ENCODE measurements around the gene CKMT2. TPM values are rescaled to one million over a fixed set of nuclear protein-coding genes. Genes with fewer than 3 reads are reported as not detected.

Gene CKMT2
- polyA plus RNA-seq, 4 donors, result 5.2 to 9.8 (median 6.0) TPM

DNA sequence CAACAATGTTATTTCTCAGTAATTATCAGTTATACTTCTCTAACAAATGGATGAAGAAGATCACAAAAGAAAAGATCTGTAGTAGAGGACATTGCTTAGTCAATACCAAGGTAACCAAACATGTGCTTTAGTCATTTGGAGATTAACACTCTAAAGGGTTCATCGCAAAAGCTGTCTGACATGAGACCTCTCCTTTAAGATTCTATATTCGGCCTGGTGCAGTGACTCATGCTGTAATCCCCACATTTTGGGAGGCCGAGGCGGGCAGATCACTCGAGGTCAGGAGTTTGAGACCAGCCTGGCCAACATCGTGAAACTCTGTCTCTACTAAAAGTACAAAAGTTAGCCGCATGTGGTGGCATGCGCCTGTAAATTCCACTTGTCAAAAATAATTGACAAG is 18.3 kb upstream of the CKMT2 start:
- DNase-seq (ENCODE audit: low read depth in 4 of 4, low spot score in 3 of 4), result no peak

DNA sequence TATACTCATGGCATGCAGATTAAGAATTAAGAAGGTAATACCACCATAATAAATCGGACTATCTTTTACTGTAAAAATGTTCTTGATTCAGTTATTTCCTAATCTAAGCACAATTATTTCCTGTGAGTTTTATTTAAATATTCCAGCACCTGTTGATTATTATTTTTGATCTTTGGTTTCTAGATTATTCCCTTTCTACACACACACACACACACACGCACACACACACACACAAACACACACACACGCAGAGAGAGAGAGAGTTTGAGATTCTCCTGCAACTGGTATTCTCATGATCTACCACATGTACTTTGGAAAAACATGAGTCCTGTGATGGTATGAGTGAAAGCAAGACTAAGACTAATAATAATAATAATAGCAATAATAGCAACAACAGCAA is 17.0 kb upstream of the CKMT2 start:
- no peak for DNase-seq (ENCODE audit: low read depth in 4 of 4, low spot score in 3 of 4)

DNA sequence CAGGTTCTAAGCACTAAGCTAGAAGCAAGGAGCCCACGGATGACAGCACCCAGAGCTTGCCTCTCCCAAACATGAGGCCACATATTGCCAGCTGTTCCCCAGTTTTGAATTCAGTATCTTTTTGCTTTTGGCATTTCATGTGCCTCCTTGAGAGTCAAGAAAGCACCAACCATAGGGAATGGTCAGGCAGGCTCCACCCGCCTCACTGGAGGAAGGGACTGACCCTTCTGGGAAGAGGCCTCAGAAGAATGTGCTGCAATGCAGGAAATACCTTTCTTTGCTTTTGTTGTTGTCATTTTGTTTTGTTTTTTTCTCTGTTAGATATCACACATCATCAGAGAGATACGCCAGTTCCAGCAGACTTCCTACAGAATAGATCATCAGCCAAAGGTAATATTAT is 13.7 kb upstream of the CKMT2 start:
- DNase-seq (ENCODE audit: low read depth in 4 of 4, low spot score in 3 of 4), result no peak

DNA sequence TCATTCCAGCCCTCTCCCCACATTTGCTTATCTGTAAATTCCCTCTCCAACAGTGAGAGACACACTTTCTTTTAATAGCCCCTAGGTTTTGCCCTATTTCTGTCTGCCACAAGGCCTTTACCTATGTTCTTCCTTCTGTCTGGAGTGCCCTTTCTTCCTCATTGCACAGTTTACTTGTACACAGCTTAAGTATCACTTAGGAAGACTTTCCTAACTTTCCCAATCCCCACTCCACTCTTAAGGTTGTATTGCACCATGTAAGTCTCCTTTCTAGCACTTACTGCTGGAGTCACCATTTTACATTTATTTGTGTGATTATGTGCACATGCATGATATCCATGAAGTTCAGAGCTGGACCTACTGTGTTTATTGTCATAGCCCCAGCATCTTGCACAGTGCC is 10.8 kb upstream of the CKMT2 start:
- DNase-seq (ENCODE audit: low read depth in 4 of 4, low spot score in 3 of 4), result no peak

DNA sequence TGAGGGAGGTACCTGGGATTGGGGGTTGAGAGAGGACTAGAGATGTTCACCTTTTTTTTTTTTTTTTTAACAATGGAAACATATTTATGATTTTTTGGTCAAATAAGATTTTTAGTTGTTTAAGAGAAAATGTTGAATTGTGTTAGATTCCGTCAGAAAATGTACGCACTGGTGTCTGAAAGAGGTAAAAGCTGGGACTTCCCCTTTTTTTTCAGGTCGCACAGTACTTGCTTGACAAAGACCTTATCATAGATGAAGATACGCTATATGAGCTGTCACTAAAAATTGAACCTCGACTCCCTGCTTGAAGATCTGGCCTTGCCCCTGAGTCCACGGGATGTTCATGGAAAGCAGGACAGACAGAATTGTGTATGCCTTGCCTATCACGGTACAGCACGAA is 7.7 kb upstream of the CKMT2 start:
- no peak for DNase-seq (ENCODE audit: low read depth in 4 of 4, low spot score in 3 of 4)

DNA sequence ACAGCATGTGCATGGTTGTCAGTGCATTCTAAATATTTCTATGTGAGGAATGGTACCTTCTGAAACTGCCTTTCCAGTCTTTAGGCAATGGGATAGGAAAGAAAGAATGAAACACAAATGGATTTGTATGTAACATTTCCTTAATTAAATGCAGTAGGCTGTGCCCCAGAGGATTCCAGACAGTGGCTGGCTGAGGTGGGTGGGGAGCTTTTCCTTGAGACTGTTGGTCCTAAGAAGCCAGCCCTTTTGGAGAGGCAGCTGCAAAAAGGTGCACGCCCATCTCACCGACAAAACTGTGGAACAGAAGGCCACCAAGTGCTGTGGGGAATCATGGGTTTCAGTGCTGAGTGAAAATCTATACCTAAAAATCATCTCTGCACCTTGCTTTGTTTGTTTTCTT is 6.8 kb upstream of the CKMT2 start:
- DNase-seq (ENCODE audit: low read depth in 4 of 4, low spot score in 3 of 4), result no peak

DNA sequence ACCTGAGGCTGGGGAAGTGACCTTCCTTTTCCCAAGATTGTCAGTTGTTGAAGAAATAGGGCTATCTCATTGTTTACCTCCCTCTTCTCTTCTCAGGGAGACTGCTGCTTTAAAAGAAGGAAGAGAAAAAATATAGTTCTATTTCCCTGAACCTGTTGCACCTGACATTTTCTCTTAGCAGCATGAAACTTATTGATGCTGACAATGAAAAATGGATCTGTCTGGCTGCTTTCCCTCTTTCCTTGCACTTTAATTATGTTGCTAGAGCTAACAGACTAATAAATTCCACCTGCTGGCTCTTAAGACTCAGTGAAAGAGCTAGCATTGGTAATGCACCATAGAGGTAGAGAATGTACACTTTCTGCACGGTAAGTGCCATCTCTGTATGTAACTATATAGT is 6.2 kb upstream of the CKMT2 start:
- DNase-seq (ENCODE audit: low read depth in 4 of 4, low spot score in 3 of 4), result no peak

DNA sequence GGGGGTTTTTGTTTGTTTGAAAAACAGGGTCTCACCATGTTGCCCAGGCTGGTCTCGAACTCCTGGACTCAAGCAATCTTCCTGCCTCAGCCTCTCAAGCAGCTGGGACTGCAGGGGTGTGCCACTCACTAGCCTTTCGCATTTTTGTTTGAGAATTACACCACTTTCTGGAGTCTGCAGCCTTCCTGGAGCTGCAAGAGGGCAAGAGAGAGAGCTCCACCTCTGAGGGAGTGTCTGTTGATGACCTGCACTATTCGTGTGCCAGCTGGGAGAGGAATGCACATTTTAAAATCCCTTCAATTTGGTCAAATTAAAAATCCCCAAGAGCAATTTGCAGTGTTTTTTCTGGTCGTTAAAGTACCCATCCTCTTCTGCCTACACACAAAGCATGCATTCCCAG is 5.0 kb upstream of the CKMT2 start:
- no peak for DNase-seq (ENCODE audit: low read depth in 4 of 4, low spot score in 3 of 4)

DNA sequence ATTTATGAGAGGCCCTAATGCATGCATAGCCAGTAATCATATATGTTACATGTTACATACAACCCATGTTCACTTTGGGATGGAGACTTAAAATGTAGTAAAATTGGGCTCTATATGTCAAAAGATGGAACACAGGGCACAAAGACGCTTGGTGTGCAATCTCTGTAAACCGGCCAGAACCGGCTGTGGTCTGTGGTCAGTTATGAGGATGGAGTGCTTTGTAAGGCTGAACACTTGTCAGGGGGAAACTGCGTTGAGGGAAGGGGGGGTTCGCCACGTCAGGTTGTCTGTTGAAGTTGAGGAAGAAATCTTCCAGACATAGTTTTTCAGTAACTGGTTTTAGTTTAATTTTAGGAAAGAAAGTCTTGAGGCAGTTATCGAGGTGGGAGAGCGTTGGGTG is 2.7 kb upstream of the CKMT2 start:
- DNase-seq (ENCODE audit: low read depth in 4 of 4, low spot score in 3 of 4), result no peak

DNA sequence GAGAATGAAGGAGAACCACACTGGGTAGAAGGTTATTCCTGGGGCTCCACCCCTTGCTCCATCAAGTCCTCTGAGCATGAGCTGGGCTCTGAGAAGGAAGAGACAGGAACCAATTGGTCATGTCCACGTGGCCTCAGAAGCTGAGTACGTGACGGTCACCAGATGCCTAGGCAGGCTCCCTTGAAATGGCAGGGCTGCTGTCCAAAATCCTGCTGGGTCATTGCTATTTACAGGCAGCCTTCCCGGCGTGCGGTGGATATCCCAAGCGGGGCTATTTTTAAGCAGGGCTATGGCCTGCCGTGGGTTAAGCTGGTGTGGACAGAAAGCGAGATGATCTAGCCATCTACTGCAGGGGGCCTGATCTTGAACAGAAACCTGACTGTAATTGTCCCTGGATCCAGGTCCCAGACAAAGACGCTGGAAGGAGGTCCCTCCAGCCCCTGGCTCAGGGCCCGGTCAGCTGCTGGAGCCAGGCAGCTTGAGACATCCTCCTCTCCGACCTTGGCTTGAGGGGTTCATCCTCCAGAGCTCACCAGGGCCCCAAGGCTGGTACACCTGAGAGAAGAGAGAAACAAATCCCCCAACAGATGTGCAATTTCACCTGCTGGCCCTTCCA is 550 bp upstream of the CKMT2 start:
- DNase-seq (ENCODE audit: low read depth in 4 of 4, low spot score in 3 of 4), result no peak

DNA sequence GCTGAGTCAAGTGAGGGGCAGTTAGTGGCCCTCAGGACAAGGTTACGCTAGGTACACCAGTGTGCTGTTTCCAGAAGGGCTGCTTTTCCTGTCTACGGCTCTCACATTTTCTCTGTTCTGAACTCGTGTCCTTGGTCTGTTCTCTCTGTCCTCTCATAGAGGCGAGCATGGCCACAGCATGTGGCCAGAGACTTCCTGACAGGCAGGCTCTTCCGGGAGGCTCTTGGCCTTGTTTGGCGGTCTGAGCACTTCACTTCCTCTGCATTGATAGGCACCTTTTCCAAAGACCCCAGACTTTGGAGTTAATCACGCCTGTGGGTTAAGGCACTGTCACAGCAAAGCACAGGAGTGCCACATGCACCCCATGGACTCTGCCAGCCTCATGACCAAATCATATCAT is 1.2 kb downstream of the CKMT2 start:
- DNase-seq (ENCODE audit: low read depth in 4 of 4, low spot score in 3 of 4), result no peak

DNA sequence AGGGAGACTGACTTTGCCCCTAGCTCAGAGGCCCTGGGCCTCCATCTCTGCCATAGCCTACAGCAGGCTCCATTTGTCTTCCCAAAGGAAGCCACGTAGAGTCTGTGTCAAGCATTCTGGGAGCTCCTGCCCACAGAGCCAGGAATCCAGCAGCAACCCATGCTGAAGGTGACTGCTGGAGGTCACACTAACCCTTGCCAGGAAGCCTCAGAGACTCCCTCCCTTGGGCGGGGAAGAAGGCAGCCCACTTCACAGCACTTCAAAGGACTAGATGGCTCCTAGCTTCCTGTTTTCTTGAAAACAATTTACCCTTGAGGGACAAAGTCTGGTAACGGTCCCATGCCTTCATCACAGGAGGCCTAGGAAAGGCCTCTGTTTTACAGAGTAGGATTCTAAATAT is 1.7 kb downstream of the CKMT2 start:
- no peak for DNase-seq (ENCODE audit: low read depth in 4 of 4, low spot score in 3 of 4)

DNA sequence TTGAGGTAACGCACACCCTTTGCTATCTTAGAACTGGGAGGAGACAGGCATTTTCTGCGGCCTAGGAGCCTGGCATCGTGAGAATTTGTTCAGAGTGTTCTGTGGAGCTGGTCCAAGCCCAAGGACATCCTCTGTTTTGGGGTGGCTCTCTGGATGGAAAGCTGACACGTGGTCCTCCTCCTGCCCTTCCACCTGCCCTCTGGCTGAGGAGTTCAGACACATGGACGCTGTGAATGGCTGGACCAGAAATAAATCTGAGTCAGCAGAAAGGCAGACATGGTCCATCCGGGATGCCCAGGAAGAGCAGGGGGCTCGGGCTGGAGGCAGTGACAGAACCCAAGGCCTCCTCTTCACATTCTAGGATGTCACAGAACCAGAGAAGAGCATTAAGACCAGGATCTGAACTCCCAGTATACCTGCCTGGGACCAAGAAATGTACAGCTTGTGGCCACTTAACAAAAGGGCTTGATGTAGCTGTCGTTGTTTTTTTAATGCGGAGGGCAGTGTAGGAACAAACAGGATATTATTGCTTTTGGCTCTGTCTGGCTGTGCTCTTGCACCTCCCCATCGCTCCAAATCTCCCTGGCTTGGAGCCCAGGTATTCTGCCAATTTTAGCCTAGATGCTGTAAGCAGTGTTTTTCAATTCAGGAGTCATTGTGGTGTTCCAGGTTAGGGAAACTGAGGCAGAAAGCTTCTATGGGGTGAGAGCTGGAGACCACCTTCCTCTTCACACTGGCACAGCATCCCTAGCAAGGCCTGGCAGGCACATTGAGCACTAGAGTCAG is 2.4 kb downstream of the CKMT2 start:
- DNase-seq (ENCODE audit: low read depth in 4 of 4, low spot score in 3 of 4), result no peak

DNA sequence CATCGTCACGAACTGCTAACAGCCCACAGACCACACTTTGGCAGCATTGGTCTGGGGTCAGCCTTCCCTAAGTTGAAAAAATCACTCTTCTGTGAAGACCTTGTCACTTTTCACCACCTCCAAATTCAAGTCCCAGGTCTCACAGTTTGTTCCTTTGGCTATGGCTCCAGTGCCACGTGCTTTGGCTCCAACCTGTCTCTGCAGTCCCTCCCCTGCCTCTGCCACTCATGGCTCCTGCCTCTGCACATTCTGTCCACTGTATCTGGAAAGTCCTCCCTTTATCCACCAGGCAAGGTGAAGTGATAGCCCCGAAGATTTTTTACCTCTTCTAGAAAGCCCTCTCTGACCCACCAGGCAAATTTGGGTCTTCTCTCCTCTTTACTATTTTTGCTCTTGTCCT is 5.3 kb downstream of the CKMT2 start:
- DNase-seq (ENCODE audit: low read depth in 4 of 4, low spot score in 3 of 4), result no peak

DNA sequence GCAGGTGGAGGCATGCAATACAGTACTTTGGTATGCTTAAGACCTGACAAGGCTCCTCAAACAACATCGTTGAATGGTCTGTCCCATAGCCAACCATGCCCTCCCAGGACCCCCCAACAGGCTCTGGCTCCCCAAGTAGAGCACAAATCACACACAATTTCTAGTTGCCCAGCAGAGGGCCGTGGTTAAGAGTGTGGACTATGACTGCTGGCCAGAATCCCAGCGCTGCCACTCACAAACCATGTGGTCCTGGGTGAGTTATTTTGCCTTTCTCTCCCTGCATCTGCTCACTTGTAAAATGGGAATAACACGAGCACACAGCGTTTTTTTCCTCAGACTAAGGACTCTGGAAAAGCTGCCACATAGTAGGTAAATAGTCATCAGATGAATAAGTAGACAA is 6.5 kb downstream of the CKMT2 start:
- no peak for DNase-seq (ENCODE audit: low read depth in 4 of 4, low spot score in 3 of 4)

DNA sequence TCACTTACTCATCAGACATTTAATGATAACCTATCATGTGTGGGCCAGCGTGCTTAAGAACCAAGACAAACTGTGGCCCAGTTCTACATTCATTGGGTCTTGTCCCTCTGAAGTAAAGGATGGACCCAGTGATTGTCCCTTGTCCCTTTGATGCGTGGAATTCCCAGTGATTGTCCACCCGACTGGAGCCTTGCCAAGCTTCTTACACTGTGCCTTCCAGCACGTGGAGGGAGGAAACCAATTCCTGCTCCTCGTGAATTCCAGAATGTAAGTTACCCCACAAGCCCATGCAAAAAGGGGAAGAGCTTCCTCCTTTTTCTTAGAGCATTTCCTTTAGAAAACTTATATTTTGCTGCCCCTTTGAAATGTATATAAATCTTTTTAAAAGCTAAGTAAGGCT is 7.9 kb downstream of the CKMT2 start:
- DNase-seq (ENCODE audit: low read depth in 4 of 4, low spot score in 3 of 4), result no peak

DNA sequence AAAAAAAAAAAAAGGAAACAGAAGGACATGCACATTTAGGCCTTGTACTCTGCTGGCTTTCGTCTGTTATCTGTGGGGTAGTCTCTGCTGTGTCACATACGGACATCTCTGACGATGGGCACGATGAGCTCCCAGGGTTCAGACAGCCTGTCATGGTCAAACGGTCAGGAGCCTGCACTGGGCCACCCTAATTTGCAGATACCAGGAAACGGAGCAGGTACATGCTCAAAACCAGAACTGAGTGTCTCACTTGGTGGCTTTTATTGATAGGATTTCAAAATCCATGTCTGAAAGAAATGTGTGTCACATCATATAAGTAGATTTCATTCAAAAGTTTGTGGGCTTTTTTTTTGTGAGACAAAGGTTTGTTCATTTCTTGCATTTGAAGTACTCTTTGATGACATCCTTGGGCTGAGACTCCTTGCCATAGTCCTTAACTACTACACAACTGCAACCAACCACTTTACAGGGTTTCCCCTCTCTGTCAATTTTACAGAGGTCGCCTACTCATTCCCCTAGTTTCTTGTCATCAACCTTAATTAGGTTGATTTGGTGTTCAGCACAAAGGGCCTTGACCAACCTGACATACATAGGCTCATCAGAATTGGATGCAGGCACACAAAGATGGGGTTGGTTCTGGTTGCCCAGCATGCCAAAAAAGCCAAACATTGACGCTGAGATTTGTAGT is 9.0 kb downstream of the CKMT2 start:
- no peak for DNase-seq (ENCODE audit: low read depth in 4 of 4, low spot score in 3 of 4)

DNA sequence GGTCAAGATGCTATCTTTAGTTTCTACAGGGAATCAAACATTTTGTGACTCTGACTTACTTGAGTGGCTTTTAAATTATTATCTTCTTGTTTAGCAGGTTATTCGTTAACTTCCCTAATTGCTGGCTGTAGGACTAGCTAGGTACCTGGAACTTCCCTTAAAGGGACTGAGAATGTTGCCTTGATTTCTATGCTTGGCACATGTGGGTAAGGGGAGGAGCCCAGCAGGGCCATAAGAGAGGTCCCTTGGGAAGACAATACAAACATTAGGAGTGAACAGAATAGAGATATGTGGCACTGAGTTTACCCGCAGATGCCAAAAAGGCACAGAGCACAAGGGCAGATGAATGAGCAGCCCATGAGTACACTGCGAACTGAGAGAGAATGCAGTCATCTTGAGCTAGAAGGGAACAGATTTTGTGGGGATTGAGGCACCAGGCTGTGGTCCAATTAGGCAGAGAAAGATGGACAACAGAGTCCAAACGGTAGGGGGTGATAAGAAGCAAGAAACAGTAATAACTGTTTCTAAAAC is 9.8 kb downstream of the CKMT2 start:
- DNase-seq (ENCODE audit: low read depth in 4 of 4, low spot score in 3 of 4), result no peak

DNA sequence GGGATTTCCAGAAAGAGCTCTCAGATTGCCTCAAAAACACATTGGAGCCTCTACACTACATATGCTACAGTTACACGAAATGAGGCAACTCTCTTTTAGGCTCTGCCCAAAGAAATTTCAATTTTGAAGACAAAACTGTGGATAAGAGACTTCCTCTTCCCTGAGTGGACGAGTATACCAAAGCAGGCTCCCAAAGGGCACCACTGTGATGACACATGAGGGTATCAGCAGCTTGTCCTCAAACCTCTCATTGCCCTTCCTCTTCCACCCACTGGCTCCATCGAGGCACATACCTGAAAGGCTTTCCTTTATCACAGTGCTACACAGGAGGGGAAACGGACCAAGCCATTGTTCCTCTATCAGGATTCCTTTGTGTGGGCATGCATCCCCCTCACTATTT is 11.3 kb downstream of the CKMT2 start:
- no peak for DNase-seq (ENCODE audit: low read depth in 4 of 4, low spot score in 3 of 4)

DNA sequence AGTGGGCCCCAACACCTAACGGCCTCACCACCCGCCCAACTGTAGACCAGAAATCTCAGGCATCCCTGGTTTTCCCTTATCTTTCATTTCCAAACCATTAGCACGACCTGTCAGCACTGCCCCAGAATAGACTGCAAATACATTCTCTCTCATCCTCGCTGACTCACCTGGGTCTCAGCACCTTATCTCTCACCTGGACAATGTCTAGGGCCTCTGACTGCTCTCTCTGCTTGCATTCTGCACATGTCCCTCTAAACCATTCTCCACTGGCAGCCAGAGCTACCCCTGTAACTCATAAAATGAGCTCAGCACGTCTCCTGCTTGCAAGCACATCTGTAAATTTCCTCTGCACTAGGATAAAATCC is 12.7 kb downstream of the CKMT2 start:
- DNase-seq (ENCODE audit: low read depth in 4 of 4, low spot score in 3 of 4), result no peak

DNA sequence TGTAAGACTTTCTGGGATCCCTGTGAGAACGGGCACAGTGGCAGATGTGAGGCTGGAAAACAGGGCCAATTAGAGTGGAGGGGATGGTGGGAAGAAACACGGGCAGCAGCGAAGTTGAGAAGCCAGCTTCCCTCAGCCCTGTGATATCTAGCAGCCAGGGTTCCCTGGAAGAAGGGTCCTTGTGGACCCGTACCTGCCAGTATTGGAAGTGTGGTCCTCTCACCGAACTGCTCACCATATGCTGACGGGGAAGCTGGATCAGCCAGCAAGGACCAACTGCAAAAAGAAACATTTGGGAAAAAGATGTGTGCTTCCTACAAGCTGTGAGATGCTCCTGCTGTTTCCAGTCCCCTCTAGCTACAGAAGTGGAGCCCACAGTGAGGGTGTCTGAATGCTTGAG is 13.6 kb downstream of the CKMT2 start:
- no peak for DNase-seq (ENCODE audit: low read depth in 4 of 4, low spot score in 3 of 4)

DNA sequence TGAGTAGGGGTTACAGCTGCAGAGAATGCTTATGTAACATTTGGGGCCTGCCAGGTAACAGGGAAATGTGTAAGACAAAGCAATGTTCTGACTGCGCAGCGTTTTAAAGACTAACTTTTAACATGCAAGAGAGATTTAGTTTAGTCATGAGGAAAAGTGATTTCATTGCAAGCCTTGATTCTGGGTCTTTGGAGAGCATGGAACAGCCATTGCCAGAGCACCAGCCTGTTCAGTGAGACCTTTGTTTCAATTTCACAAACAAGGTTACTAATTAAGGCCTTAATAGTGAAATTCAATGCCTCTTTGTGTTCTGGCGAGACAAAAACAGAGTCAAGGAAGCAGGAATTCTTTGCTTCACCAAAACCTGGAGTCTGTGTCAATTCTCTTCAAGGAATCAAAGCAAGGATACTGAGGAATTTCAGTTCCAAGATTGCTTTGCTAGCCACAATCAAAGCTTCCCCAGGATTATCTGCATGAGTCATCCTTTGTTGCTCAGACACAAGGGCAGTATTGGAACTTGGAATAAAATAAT is 14.4 kb downstream of the CKMT2 start:
- no peak for DNase-seq (ENCODE audit: low read depth in 4 of 4, low spot score in 3 of 4)

Measured in left renal pelvis (tissue), 4 donors.